HG03342 (cell line): ENCODE results near the gene FIGNL1.

Experiments used
- ATAC-seq: cut with Tn5 transposase; IDR thresholded peaks from one replicate; pipeline ENCODE4 v1.9.1; 2021; ENCODE audit warnings: mild to moderate bottlenecking, moderate library complexity; ENCODE audit not compliant: unreplicated experiment

FIGNL1 gene

GRCh38 chr7:50431316-50431715 is 18.8 kb downstream of the FIGNL1 start:
- no peak for ATAC-seq

- ATAC-seq: no peak
Observed at GRCh38 chr7:50428911-50429310, 21.2 kb downstream of the FIGNL1 start.

GRCh38 chr7:50427518-50427917 is 22.6 kb downstream of the FIGNL1 start:
- no peak for ATAC-seq

- ATAC-seq: no peak
Observed at GRCh38 chr7:50426280-50427045, 23.7 kb downstream of the FIGNL1 start.

- no peak for ATAC-seq
Observed at GRCh38 chr7:50425318-50425717, 24.8 kb downstream of the FIGNL1 start.

- ATAC-seq: no peak
Observed at GRCh38 chr7:50423860-50424259, 26.3 kb downstream of the FIGNL1 start.

GRCh38 chr7:50422858-50423257 is 27.3 kb downstream of the FIGNL1 start:
- no peak for ATAC-seq

GRCh38 chr7:50421043-50421442 is 29.1 kb downstream of the FIGNL1 start:
- ATAC-seq: no peak

- no peak for ATAC-seq
Observed at GRCh38 chr7:50418526-50419290, 31.4 kb downstream of the FIGNL1 start.

GRCh38 chr7:50418086-50418515 is 32.0 kb downstream of the FIGNL1 start:
- peak; percentile 85 for ATAC-seq

- ATAC-seq: peak; percentile 75
Observed at GRCh38 chr7:50416527-50417182, 33.5 kb downstream of the FIGNL1 start.

- ATAC-seq: no peak
Observed at GRCh38 chr7:50415844-50416364, 34.2 kb downstream of the FIGNL1 start.

- no peak for ATAC-seq
Observed at GRCh38 chr7:50413561-50413960, 36.6 kb downstream of the FIGNL1 start.

- ATAC-seq: no peak
Observed at GRCh38 chr7:50412973-50413372, 37.2 kb downstream of the FIGNL1 start.

GRCh38 chr7:50411332-50411731 is 38.8 kb downstream of the FIGNL1 start:
- no peak for ATAC-seq

- ATAC-seq: peak; percentile 54
Observed at GRCh38 chr7:50409856-50410745, 40.0 kb downstream of the FIGNL1 start.

- no peak for ATAC-seq
Observed at GRCh38 chr7:50406935-50407334, 43.2 kb downstream of the FIGNL1 start.

GRCh38 chr7:50405221-50405620 is 44.9 kb downstream of the FIGNL1 start:
- no peak for ATAC-seq

GRCh38 chr7:50404392-50404791 is 45.8 kb downstream of the FIGNL1 start:
- no peak for ATAC-seq

GRCh38 chr7:50400114-50400513 is 50.0 kb downstream of the FIGNL1 start:
- no peak for ATAC-seq
